Measurements from ENCODE around the gene CLEC1A. TPM values are rescaled to one million over a fixed set of nuclear protein-coding genes. Genes with fewer than 3 reads are reported as not detected.

The CLEC1A gene
- polyA plus RNA-seq, 1 donor (not counting 4 experiments of a cell fraction or from before 2014, with no cell fraction given) = 0.05 TPM

DNA sequence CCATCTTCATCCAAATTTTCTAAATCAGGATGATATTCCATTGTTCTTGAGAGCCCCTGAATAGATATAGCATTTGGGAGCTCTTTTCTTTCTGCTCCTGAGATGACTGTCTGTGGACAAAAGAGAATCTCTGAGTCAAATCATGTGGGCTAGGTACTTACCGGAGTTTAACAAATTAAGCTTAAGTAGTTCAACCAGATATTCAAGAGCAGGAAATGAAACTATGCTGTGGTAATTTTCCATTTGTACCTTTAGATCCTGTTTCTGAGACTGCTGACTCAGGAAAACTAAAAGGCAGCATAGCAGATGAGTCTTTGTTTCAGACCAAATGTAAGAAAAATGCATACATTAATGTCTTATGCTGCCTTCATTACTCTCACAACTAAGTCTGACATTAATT, 31.3 kb upstream of the CLEC1A start, which contains the start of gene CLEC7A:
TSS of gene CLEC7A (minus strand) at position 158 of the 400 bp plus-strand sequence. CDS start at position 41, 117 bp downstream.
- H3K27me3 ChIP-seq (ENCODE audit: control insufficient read depth, extremely low read depth, insufficient read depth, low read length) = no peaks in the 10 kb centered on the region
- TF ChIP-seq EZH2 (IDR thresholded peaks at IDR 0.05; ENCODE audit: low read length) = no peak
- TF ChIP-seq, protein P1, sequence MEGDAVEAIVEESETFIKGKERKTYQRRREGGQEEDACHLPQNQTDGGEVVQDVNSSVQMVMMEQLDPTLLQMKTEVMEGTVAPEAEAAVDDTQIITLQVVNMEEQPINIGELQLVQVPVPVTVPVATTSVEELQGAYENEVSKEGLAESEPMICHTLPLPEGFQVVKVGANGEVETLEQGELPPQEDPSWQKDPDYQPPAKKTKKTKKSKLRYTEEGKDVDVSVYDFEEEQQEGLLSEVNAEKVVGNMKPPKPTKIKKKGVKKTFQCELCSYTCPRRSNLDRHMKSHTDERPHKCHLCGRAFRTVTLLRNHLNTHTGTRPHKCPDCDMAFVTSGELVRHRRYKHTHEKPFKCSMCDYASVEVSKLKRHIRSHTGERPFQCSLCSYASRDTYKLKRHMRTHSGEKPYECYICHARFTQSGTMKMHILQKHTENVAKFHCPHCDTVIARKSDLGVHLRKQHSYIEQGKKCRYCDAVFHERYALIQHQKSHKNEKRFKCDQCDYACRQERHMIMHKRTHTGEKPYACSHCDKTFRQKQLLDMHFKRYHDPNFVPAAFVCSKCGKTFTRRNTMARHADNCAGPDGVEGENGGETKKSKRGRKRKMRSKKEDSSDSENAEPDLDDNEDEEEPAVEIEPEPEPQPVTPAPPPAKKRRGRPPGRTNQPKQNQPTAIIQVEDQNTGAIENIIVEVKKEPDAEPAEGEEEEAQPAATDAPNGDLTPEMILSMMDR (optimal IDR thresholded peaks at IDR 0.05 in 1 of 3, IDR thresholded peaks at IDR 0.05 in 1 of 3, conservative IDR thresholded peaks at IDR 0.05 in 1 of 3; ENCODE audit: extremely low read depth in 1 of 3, insufficient read depth in 2 of 3, low read length in 3 of 3) = no peak
- H2AFZ ChIP-seq (ENCODE audit: control insufficient read depth, low read length) = peak within 1 kb of the TSS; percentile 9
- no peaks in the 10 kb centered on the region for H4K20me1 ChIP-seq (ENCODE audit: control insufficient read depth, extremely low read depth, insufficient read depth, low read length)
- H3K4me1 ChIP-seq (ENCODE audit: control insufficient read depth, extremely low read depth, insufficient read depth, low read length) = peaks cover 4% of the 10 kb centered on the region
- dilution Hi-C loops (cut with MboI; ENCODE audit: extremely low pct_ligation_motif_present, low sequenced_read_pairs) = no loop called here
- H3K79me2 ChIP-seq (ENCODE audit: control insufficient read depth, insufficient read depth, low read length) = no peaks in the 10 kb centered on the region
- H3K9me1 ChIP-seq (ENCODE audit: control insufficient read depth, extremely low read depth, insufficient read depth, low read length) = no peaks in the 10 kb centered on the region
- DNase-seq (ENCODE audit: low read depth, low spot score) (no peak), FAIRE-seq (peak; percentile 36)
- no peaks in the 10 kb centered on the region for H3K9me3 ChIP-seq (ENCODE audit: control insufficient read depth, low read depth, low read length)
- H3K36me3 ChIP-seq (ENCODE audit: control insufficient read depth in 2 of 2, extremely low read depth in 1 of 2, insufficient read depth in 2 of 2, low read length in 2 of 2) = no peaks in the 10 kb centered on the region
- no peak within 1 kb of the TSS for H3K9ac ChIP-seq (ENCODE audit: control insufficient read depth, extremely low read depth, insufficient read depth, low read length)
- H3K4me3 ChIP-seq (ENCODE audit: control insufficient read depth in 2 of 3, extremely low read depth in 1 of 3, insufficient read depth in 2 of 3, low read depth in 1 of 3, low read length in 3 of 3) = no peak within 1 kb of the TSS
- H3K27ac ChIP-seq (ENCODE audit: control insufficient read depth, insufficient read depth, low read length) = no peak within 1 kb of the TSS
- H3K4me2 ChIP-seq (ENCODE audit: control insufficient read depth, extremely low read depth, insufficient read depth, low read depth, low read length) = peak within 1 kb of the TSS; percentile 8

DNA sequence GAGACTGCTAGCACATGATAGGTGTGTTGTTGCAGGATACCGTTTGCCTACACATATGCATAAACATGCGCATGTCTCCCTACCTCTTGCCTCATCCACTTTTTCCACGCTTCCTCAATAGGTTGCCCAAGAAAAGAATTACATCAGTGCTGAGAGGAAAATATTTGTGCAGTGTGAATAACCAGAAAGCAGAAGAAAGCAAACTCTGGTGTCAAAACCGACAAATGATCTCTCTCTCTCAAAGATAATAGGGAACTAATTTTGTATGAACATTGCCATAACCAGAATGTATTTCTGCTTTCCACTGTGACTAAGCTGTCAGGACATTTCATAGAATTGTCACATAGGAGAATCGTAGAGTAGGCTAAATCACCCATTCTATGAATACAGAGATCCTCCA, 29.9 kb upstream of the CLEC1A start:
- Histone ChIP-seq H4K20me1 (ENCODE audit: control insufficient read depth, extremely low read depth, insufficient read depth, low read length) (no peaks in the 10 kb centered on the region), H2AFZ (ENCODE audit: control insufficient read depth, low read length) (no peak overlapping the region), H3K36me3 (ENCODE audit: control insufficient read depth in 2 of 2, extremely low read depth in 1 of 2, insufficient read depth in 2 of 2, low read length in 2 of 2) (no peaks in the 10 kb centered on the region), H3K4me2 (ENCODE audit: control insufficient read depth, extremely low read depth, insufficient read depth, low read depth, low read length) (no peak overlapping the region), H3K79me2 (ENCODE audit: control insufficient read depth, insufficient read depth, low read length) (no peaks in the 10 kb centered on the region), H3K9ac (ENCODE audit: control insufficient read depth, extremely low read depth, insufficient read depth, low read length) (no peak overlapping the region), H3K9me3 (ENCODE audit: control insufficient read depth, low read depth, low read length) (no peaks in the 10 kb centered on the region), H3K4me3 (ENCODE audit: control insufficient read depth in 2 of 3, extremely low read depth in 1 of 3, insufficient read depth in 2 of 3, low read depth in 1 of 3, low read length in 3 of 3) (no peak overlapping the region), H3K27ac (ENCODE audit: control insufficient read depth, insufficient read depth, low read length) (no peak overlapping the region), H3K27me3 (ENCODE audit: control insufficient read depth, extremely low read depth, insufficient read depth, low read length) (no peaks in the 10 kb centered on the region), H3K9me1 (ENCODE audit: control insufficient read depth, extremely low read depth, insufficient read depth, low read length) (no peaks in the 10 kb centered on the region), H3K4me1 (ENCODE audit: control insufficient read depth, extremely low read depth, insufficient read depth, low read length) (peaks cover 4% of the 10 kb centered on the region)
- dilution Hi-C loops (cut with MboI; ENCODE audit: extremely low pct_ligation_motif_present, low sequenced_read_pairs) = no loop called here
- TF ChIP-seq, protein P1 (optimal IDR thresholded peaks at IDR 0.05 in 1 of 3, IDR thresholded peaks at IDR 0.05 in 1 of 3, conservative IDR thresholded peaks at IDR 0.05 in 1 of 3; ENCODE audit: extremely low read depth in 1 of 3, insufficient read depth in 2 of 3, low read length in 3 of 3) = no peak
- TF ChIP-seq EZH2 (IDR thresholded peaks at IDR 0.05; ENCODE audit: low read length) = no peak
- no peak for FAIRE-seq
- no peak for DNase-seq (ENCODE audit: low read depth, low spot score)
